Measurements from ENCODE around the gene RGS3. TPM values are rescaled to one million over a fixed set of nuclear protein-coding genes. Genes with fewer than 3 reads are reported as not detected.

The RGS3 gene
- total RNA-seq, 4 donors from 2014 or later, result 11.0 to 18.8 (median 16.0) TPM

DNA sequence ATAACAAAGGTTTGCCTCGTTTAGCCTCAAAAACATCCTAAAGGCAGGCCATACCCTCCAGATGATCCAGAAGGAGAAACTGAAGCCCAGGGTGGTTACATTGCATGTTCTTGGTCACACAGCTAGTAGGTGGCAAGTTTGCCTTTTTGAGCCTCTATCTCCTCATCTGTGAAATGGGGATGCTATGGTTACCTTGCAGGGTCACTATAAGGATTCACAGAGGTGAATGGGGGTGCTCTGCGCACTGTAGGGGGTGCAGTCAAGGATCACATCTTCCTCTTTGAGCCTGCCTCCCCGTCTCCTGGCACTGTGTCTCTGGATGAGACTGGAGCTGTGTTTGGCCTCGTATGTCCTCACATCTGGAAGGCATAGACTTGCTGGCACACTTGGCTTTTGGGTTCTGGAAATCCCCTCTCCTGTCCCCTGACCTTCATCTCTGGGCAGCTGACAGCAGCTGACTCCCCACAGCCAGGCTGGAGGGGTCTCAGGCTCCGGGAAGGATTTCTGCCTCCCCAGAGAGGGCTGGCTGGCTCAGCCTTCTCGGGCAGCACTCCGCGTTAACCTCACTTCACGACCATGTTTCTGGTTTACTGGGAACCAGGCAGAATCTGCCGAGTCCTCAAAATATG is 167.7 kb downstream of the RGS3 start:
- no peaks in the 10 kb centered on the region for H3K27me3 ChIP-seq
- no peaks in the 10 kb centered on the region for H3K9me3 ChIP-seq
- peak; percentile 59 to 71 for DNase-seq (ENCODE audit: low spot score in 2 of 2)
- no peaks in the 10 kb centered on the region for H3K36me3 ChIP-seq
- whole genome bisulfite sequencing, result 58% methylated on average over 5 of the region's 10 CpGs
- TF ChIP-seq POLR2AphosphoS5 (IDR thresholded peaks at IDR 0.05), result peak in 1 of 3 donors; percentile 24
- TF ChIP-seq CTCF (IDR thresholded peaks at IDR 0.05), result no peak
- no peak overlapping the region for H3K4me3 ChIP-seq
- peaks cover 21% of the 10 kb centered on the region for H3K4me1 ChIP-seq
- H3K27ac ChIP-seq, result peak overlapping the region; percentile 31

- H3K36me3 ChIP-seq, result no peaks in the 10 kb centered on the region
- H3K4me3 ChIP-seq, result no peak overlapping the region
- TF ChIP-seq CTCF (IDR thresholded peaks at IDR 0.05), result no peak
- TF ChIP-seq POLR2A (IDR thresholded peaks at IDR 0.05), result no peak
- TF ChIP-seq EP300 (IDR thresholded peaks at IDR 0.05), result no peak
- no peak for TF ChIP-seq POLR2AphosphoS5 (IDR thresholded peaks at IDR 0.05)
- H3K4me1 ChIP-seq, result peaks cover 15% of the 10 kb centered on the region
- no peaks in the 10 kb centered on the region for H3K27me3 ChIP-seq
- peak; percentile 31 to 38 for DNase-seq (ENCODE audit: low spot score in 2 of 2)
- no peaks in the 10 kb centered on the region for H3K9me3 ChIP-seq
- 66% methylated on average over 7 of the region's 8 CpGs for WGBS
- H3K27ac ChIP-seq, result peak overlapping the region; percentile 31
Observed at GRCh38 chr9:113631871-113632665, 168.5 kb downstream of the RGS3 start.

GRCh38 chr9:113632776-113633590 is 169.5 kb downstream of the RGS3 start:
- TF ChIP-seq CTCF (IDR thresholded peaks at IDR 0.05) (no peak), POLR2AphosphoS5 (IDR thresholded peaks at IDR 0.05) (no peak)
- WGBS, result 90% methylated on average over 13 of the region's 15 CpGs
- H3K27ac ChIP-seq, result no peak overlapping the region
- H3K36me3 ChIP-seq, result no peaks in the 10 kb centered on the region
- no peaks in the 10 kb centered on the region for H3K9me3 ChIP-seq
- peak; percentile 52 to 67 for DNase-seq (ENCODE audit: low spot score in 2 of 2)
- H3K27me3 ChIP-seq, result no peaks in the 10 kb centered on the region
- H3K4me3 ChIP-seq, result no peak overlapping the region
- H3K4me1 ChIP-seq, result peaks cover 11% of the 10 kb centered on the region

- Histone ChIP-seq H3K9me3 (no peaks in the 10 kb centered on the region), H3K36me3 (no peaks in the 10 kb centered on the region), H3K4me3 (no peak overlapping the region), H3K27me3 (no peaks in the 10 kb centered on the region), H3K27ac (no peak overlapping the region), H3K4me1 (peaks cover 11% of the 10 kb centered on the region)
- peak; percentile 28 for DNase-seq (ENCODE audit: low spot score in 2 of 2)
- WGBS, result 87% methylated on average over 11 of the region's 11 CpGs
- TF ChIP-seq POLR2A (IDR thresholded peaks at IDR 0.05), result no peak
- TF ChIP-seq EP300 (IDR thresholded peaks at IDR 0.05), result no peak
- no peak for TF ChIP-seq CTCF (IDR thresholded peaks at IDR 0.05)
- no peak for TF ChIP-seq POLR2AphosphoS5 (IDR thresholded peaks at IDR 0.05)
Observed at GRCh38 chr9:113633782-113634595, 170.5 kb downstream of the RGS3 start.
